GM12873 (cell line): Measurements from ENCODE around the gene KIF6.

Source experiments
- TF ChIP-seq, protein P1 (sequence below): IDR thresholded peaks from 2 replicates; pipeline ENCODE4 v1.5.1; 2012; ENCODE audit warnings: low read depth, mild to moderate bottlenecking, moderate library complexity, low read length, control low read depth; ENCODE audit not compliant: insufficient read depth; ENCODE audit errors: missing control alignments

The KIF6 gene

DNA sequence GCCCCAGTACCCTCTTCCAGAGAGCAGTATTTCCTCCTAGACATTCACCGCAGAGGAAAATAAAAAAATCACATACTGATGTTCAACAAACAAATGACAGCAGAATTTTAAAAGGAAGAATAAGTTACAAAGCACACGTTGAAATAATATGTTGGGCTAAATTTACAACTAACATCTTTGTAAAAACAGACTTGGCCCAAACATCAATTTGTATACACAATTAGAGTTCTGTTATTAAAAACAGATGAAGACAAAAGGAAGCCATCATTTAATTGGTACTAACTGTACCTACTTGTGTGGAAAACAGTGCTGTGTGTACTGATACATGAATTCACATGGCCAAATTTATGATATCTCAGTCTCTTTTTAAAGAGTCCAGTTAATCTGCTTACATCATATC is 46.3 kb downstream of the KIF6 start:
- TF ChIP-seq, protein P1, sequence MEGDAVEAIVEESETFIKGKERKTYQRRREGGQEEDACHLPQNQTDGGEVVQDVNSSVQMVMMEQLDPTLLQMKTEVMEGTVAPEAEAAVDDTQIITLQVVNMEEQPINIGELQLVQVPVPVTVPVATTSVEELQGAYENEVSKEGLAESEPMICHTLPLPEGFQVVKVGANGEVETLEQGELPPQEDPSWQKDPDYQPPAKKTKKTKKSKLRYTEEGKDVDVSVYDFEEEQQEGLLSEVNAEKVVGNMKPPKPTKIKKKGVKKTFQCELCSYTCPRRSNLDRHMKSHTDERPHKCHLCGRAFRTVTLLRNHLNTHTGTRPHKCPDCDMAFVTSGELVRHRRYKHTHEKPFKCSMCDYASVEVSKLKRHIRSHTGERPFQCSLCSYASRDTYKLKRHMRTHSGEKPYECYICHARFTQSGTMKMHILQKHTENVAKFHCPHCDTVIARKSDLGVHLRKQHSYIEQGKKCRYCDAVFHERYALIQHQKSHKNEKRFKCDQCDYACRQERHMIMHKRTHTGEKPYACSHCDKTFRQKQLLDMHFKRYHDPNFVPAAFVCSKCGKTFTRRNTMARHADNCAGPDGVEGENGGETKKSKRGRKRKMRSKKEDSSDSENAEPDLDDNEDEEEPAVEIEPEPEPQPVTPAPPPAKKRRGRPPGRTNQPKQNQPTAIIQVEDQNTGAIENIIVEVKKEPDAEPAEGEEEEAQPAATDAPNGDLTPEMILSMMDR, result no peak

DNA sequence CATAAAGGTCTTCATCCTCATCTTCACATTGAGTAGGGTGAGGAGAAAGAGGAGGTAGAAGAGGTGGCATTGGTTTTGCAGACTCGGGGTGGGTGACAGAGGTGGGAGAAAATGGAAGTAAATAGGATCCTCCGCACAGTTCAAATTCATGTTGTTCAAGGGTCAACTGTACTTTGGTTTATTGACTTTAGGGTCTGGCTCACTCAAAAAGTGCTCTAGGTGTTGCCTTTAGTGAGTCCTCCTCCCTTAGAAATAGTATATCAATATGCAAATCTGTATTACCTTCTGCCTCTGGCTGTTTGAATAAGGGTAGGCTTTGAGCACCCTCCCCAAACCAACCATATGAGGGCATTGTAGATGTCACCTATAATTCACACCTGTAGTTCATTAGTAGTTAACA is 54.7 kb downstream of the KIF6 start:
- TF ChIP-seq, protein P1, result no peak

DNA sequence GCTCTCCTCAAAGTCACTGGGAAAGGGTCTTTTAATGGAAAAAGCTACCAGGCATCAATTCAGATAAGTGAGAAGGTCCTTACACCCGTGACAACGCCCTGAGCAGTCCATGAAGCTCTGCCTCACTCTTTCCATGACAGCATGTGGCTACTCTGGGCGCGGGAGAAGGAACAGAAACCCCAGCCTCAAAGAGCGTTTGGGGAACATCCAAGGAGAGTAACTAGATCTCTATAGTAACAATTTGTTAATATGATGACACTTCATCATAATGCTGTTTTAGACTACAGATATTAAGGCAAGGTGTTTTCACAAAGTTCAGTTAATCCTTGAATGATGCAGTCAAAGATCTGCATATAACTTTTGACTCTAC is 55.2 kb downstream of the KIF6 start:
- TF ChIP-seq, protein P1, result no peak

DNA sequence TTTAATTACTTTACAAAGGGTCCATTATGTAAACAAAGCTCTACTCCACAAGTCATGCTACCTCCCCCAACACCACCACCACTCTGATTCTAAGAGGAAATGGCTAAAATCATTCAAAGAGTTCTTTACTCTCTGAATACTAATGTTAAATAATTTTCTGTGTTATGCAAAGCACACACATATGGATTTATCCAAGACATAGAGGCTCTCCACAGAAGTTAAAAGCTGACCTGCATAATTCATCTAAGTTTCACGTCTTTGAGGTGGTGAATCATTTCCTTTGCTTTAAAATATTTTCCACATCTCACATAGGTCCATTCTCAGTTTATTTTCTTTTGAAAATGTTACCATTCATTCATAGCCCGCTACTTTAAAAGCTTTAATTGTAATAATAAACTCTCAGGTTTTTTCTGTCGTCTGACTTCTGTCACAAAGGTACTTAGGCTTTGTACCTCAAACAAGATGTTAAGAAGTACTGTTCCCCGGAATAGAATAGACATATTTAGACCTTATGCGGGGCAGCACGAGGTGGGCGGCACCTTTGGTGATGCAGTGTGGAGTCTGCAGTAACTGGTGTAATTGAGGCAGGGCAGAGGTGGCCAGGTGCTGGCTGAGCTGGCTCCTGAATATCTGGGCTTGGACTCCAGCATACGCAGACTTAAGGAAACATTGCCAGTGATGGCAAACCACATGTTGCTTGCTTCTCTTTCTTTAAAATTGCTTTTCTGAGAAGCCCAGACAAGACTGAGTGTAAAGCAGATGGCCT is 55.8 kb downstream of the KIF6 start:
- TF ChIP-seq, protein P1, result no peak

DNA sequence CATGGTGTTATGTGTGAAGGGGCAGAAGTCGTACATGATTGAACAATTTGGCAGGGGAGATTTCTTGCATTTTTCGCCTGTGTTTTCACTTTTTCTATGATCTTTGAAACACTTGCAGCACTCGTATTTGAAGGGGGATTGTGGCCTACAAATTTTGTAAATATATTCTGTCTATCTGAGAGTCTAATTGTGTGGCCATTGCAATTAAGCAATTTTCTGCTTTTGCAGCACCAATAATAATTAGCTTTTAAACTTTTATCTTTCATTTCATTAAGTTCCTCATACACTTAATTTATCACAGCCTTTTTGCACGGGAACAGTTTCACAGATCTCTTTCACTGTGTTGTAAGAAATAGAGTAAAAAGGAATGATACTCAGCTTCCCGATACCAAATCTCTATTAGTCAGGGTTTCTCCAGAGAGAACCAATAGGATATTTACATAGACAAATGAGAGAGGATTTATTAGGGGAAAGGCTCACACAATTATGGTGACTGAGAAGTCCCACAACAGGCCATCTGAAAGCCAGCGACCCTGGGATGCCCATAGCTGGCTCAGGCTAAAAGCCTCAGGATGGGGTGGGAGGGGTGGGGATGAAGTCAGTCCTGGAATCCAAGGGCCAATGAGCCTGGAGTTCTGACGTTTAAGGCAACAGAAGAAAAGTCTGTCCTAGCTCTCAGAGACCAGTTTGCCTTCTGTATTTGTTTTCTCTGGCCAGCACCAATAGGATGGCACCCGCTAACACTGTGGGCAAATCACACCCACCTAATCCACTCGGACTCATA is 58.3 kb downstream of the KIF6 start:
- TF ChIP-seq, protein P1, result no peak

DNA sequence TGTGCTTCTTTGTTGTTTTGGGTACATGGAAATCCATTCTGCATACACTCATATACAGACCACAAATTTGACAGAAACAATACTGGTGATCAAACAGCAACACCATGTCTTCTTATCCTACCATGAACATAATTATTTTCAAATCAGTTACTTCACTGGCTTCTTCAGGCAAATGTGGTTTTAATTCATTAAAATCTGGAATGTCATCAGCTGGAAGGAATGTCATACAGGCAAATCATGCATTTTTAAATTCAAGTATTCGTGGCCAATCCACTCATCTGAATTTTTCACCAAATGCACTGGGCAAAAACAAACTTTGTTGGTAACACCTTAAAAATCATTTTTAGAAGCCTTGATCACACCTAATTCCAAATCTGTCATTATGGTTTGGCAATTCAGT is 59.3 kb downstream of the KIF6 start:
- TF ChIP-seq, protein P1, result no peak

DNA sequence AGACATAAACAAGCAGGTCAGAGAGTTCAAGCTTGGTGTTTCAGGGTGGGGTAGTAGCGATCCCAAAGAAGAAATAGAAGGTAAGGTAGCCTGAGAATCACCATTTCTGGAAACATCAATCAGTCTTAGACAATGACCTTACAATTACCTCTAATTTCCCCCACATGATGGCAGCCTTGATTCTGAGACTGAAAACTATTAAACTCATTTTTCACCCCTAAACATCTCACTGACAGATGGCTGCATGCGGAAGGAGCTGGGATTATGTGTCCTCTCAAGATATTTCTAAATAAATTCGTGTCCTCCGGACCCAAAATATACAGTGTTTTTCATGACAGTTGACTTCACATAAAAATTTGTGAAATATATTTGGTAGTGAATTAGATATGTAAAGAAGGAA is 61.0 kb downstream of the KIF6 start:
- TF ChIP-seq, protein P1, result no peak
